Cortex of kidney (tissue), 1 donor: ENCODE results near the gene GRIK3.

Source experiments
- DNase-seq: peaks from one replicate; lab custom pipeline; 2025; lab: John Stamatoyannopoulos, UW

The GRIK3 gene

DNA sequence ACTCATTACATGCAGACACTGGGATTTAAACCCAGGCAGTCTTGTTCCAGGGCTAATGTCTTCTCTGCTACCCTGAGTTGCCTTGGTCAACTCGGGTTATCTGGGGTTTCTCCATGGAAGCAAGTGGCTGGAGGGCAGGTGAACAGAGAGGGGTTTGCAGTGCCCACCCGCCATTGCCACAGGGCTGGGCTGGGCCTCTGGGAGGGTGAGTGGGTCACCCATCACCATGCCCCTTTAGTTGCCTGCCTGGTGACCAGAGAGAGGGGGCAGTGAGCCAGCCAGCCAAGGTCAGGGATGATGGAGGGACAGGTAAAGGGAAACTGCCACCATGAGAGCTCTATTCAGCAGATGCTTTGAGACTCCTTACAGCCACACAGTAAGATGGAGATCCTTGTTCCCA, 53.2 kb downstream of the GRIK3 start:
- no peak for DNase-seq

DNA sequence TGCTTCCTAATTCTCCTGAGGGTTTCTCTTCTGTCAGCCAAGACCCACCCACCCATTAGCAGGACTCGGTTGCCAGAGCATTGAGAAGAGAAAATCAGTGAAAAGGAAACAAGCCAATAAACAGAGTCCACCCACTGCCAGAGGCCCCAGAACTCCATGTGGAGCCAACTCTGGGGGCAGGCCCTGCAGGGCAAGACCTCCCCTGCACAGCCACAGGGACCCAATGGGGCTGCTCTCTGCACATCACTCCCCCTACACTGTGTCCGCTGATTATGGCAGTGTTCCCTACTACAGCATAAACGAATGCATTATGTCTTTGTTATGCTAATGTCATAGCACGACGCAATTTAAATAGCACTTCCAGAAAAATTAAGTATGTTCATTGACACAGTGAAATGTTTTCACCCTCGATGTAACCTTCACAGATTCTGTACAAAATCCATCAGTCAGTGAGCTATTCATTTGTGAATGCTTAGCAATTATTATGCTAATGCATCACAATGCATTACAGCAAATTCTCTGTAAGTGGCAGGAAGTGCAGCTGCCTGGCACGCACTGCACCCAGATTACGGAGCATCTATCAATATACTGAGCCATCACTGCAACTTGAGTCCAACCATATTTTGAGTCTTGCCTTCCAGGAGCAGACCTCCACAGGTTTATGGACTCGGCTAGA, 56.4 kb downstream of the GRIK3 start:
- no peak for DNase-seq

DNA sequence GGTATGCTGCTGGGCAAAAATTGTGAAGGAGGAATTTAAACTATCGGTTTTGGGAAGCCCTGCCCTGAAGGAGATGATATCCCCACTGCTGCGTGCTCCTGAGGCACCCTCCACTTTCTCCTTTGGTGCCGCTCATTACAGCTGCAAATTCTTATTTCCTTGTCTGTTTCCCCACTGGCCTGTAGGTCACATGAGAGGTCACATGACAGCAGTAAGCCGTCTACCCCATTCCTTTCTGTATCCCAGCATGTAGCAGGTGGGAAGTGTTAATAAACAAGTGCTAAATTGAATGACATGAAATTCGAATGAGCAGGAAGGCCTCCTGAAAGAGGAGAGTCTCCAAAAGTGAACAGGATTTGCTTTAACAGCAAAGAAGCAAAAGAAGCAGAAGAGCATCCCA, 58.7 kb downstream of the GRIK3 start:
- no peak for DNase-seq

DNA sequence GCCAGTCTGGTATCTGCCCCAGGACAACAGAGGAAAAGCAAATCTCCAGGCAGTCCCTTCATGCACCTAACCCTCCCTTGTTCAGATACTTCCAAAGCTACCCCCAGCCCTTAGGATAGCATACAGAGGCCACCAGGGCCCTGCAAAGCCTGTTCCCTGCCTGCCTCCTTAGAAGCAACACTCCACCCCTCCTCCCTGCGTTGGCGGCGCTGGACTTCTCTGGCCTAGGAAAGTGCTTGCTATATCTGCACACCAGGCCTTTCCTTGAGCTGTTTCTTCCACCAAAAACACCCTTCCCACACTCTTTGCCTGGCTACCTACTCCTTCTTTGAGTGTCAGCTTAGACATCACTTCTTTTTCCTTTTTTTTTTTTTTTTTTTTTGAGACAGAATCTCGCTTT, 61.3 kb downstream of the GRIK3 start:
- no peak for DNase-seq

DNA sequence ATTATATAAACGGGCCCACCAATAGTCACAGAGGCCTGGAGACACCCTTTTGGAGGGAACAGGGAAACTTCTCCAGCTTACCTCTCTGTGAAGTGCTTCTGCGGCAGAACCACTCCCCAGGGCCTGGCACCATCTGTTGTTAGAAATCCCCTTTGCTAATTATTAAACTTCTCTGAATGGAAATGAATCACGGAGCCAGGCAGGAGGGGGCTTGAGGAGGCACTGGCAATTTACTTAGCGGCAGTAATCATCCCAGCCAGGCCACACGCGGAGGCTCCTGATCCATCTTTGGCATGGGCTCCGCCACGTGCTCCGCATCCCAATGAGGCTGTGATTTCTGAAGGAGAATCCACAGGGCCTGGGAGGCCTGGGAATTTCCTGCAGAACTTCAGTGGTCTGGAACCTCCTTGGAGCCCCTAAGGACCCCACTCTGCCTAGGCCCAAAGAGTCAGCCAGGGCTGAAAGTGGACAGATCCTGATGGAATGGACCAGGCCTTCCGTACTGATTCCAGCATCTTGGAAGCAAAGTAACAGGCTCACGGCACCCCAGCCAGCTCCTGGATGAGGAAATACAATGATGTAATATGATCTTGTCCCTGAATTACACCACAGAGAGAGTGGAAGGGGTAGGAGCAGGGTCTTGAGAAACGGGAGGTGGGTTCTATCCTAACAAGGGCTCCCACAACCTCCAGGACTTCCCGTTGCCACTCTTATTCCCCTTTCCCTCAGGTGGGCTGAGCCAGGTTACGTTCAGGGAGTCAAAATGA, 62.3 kb downstream of the GRIK3 start:
- DNase-seq = no peak

DNA sequence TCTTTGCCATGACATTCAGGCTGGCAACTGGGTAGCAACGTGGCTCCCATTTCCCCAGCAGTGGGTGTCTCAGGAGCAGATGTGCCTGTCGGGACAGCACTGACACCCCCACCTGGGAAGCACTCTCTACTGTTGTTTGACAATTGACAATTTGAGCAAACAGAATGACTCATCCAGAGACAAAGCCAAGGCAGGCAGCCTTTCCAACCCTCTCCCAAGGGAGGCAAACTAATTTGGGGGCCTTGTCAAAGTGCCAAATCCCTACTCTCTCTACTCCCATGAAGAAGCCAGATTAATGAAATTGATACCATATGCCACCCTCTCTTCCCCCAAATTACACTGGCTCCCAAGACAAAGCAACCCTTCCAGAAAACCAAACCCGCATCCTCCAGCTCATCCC, 65.6 kb downstream of the GRIK3 start:
- DNase-seq = no peak

DNA sequence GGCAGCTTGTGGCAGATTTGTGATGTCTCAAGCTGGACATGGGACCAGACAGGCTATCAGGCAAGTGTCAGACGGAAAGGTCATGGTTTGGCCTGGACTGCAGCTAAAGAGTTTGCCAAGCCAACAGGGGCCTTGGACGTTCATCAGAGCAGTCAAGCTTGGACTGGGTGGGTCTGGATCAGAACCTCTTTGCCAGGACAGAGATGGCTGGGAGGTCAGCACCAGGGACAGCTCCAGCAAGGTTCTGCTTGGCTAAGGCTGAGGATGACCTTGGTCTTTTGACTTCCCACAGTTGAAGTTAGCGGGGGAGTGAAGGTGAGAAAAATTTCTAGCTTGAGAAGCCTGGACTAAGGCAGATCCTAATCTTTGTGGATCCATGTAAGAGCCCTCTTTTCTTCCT, 68.1 kb downstream of the GRIK3 start:
- DNase-seq = no peak

DNA sequence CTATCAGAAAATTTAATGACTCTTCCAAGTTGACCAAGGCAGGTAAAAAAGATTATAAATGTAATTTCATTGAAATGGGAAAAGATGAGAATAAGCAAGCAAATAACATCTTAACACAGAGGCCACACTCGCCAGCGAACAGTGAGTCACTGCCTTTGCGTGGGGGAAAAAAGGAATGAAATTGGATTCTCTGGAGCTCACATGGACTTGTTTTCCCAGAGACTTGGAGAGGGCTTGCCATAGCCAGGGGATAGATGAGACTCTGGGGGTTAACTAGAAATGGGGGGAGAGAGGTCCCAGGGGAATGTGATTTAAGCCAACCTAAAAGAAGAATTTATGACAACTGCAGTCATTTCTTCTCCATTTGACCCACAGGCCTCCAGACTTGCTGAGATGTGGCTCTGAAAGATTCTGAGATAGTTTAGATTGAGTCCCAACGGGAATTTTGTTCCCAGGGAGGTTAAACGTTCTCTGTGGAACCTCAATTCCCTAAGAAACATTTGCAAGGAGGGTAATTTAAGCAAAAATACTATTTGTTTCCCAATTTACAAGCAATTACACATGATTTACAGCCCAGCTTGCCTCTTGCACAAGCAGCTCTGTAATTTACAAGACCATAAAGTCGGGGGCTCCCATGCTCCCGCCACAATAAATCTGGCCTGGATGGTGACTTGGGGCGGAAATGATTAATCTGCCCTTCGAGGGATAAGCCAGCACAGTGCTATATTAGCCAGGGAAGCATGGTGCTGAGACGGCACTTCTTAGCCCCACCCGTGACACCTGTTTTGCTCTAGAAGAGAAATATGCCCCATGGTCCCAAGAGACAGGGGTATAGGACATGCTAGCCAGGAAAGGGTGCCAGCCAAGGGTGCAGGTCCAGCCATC, 68.8 kb downstream of the GRIK3 start:
- no peak for DNase-seq

DNA sequence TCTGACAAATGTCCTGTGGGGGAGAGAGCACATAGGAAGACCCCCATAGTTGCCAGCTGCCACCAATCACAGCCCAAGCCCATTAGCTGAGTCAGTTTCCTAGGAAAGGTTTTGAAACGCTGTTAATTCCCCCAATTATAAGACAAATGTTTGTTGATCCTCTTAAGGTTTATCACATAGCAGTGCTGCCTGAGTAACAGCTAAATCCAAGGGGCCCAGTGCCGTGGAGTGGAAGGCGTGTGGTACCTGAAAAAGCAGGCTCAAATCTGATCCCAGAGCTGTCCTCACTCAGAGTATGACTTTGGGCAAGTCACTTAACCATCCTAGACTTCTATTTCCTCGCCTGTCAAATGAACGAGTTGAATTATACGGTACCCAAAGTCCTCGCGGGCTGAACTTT, 69.5 kb downstream of the GRIK3 start:
- DNase-seq = no peak

DNA sequence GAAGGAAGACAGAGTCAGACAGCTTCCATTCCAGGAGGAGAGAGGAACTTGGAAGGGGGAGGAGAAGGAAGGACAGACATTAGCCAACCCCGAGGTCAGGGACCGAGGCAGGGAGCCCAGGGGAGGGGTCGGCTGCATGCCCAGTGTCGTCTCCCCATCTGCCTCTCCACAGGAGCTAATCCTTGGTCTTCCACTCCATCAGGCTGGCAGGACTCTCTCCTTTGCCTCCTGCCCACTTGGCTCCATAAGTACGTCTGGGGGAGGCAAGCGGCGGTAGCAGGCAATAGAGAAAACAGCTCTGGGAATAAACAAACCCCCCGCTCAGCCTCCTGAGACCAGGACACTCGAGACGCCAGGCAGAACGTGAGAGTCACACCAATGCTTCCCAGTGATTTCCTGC, 71.3 kb downstream of the GRIK3 start:
- DNase-seq = no peak

DNA sequence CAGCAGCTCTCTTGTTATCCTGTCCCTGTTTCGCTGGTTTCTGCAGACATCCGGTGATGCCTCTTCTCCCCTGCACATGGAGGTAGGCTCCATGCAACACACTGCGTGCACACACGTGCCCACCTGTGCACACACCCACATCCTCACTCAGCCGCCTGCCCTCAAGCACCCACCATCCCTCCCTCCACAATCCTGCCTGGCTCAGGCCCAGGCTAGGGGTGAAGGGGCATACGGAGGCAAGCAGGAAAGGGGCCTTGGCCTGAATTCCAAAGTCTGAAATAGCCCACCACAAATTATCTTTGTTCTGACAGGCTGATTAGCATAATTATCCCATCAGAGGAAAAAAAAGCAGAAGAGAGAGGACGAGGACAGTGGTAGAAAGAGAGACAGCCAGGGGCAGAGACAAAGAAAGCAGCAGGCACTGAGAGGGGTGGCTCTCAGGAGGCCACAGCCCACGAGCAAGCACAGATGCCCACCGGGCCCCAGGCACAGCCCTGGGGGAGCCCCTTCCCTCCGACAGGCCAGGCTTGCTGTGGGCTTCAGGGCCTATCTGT, 73.2 kb downstream of the GRIK3 start:
- DNase-seq = no peak

DNA sequence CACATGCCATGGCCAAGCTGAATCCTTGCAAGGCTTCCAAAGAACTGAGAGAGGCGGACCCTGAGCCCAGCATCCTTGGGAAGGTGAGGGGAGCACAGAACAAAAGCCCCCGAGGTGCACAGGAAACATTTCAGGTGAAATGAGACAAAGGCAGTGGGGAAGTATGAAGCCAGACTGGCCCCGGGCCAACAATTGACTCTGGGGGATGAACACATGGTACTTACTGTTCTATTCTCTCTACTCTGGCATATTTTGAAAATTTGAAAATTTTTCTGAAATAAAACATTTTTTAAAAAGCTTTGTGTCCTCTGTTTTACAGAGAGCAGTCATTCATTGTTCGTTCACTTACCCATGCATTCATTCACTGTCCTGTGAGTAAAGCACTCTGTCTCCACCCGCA, 77.7 kb downstream of the GRIK3 start:
- DNase-seq = no peak

DNA sequence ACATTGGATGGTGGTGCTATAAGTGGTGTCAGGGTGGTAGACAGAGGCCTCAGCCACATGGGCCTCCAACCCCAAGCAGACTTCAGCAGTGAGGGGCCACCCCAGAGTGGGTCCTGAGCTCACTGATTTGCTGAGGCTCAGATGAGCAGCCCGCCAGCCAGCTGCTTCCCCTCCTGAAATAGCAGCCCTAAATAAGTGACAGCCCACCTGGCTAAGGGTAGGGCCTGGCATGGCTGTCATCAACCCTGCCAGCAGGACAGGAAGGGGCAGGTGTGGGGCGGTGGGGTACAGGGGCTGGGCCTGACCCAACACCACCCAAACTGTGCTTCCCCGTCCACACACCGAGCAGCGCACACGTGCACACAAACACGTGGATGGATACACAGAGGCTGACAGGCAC, 79.3 kb downstream of the GRIK3 start:
- DNase-seq = no peak

DNA sequence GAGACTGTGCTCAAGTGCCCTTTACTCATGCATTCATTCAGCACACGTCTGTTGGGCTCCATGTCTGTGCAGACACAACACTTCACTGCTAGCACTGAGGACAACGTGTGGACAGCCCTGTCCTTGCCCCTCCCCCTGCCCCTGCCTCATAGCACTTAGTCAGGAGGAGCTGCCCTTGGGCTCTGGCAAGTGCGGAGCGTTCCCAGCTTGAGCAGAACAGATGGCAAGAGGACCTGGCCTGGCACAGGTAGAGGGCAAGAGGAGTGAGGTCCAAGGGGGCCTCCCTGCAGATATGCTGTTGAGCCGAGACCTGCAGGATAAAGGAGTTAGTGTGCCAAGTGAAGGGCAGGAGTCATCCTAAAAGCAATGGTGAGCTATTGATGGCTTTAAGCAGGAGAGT, 81.3 kb downstream of the GRIK3 start:
- no peak for DNase-seq

DNA sequence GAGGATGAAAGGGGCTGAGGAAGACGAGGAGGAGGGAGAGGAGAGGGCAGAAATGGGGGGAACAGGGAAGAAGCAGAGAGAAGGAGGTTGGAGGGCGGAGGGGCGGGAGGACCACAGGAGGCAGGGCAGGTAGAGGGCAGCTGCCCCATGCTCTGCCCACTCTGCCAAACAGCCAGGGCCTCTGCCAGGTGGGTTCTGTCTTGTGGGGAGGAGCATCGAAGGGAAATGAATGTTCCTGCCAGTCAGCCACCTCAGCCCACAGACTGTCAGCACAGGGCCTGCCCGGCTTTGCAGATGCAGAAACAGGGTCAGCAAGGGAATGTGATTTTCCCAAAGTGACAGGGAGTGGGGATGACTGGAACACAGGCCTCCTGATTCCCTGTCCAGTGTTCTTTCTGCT, 82.6 kb downstream of the GRIK3 start:
- DNase-seq = no peak

DNA sequence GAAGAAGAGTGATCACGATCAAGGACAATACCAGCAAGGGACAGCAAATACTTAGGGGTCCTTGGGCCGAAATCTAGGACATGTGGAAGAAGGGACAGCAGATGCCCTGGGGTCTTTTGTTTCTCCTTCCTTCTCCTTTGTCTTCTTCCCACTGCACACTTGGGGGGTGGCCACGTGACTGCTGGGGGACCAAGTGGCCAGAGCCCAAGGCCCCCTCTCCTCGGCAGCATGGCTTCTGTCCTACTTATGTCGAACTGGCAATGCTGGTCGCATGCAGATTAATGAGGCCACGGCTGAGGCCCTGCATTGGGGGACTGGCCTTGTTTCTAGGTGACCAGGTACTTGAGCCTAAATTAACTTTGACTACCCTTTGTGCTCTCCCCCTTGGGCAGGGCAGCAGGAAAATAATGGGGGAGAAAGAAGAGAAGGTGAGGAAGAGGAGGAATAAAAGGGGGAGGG, 83.0 kb downstream of the GRIK3 start:
- DNase-seq = no peak

DNA sequence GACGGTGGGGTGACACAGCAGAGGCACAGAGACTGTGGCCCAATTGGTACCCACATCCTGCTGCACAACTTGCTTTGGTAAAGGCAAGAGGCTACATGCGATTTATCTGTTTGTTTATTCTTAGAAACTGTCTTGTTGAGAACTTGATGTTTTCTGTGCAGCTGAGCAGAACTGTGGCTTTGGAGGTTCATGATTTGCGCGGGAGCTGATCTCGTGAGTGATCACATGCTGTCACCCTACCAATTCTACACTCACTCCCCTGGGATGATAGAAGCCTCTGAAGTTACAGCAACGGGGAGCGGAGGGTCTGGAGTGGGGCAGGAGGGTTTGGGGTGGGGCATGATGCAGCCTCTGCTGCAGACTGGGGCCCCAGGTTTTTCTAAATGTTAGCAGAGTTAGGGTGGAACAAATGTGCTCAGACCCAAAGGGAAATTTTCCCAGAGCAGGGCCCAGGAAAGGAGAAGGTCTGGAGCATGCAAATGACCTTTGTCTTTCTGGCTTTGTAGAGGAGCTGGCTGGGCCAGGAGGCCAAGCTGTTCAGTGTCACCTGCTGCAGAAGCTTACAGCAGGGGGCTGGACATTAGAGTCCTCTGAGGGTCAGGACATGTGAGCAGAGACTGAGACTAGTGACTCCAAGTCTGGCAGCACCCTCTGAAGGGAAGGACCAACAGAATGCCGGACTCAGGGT, 83.6 kb downstream of the GRIK3 start:
- DNase-seq = no peak

DNA sequence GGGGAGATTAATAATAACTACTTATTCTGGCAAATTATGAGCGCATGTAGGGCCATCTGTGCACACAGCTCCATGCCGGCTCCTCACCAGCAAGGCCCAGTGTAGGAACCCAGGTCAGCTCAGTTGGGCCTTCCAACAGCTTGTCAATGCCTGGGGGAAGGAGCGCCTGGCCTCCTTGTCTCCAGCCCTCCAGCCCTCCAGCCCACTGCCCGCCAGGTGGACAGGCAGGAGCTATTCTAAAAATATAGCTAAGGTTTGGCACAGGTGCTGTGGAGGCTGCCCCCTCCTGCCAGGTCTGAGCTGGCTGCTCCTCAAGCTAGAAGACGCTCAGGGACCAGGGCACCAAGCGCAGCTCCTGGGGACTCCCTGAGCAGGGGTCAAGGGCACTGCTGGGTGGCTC, 85.7 kb downstream of the GRIK3 start:
- no peak for DNase-seq

DNA sequence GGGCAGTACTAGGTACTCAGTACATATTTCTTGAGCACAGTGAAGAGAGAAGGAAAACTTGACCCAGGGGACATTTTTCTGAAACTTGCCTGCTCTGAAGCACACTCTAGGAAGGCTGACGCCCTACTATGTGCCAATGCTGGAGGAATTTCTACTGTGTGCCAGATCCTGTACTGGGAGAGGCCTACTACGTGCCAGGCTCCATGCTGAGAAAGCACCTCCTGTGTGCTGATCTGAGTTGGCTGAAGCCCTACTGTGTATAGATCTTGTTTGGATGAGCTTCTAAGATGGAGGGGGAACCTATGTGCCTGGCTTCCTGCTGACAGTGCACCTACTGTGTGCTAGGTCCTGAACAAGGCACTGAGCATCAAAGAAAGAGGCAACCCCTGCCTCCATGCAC, 86.2 kb downstream of the GRIK3 start:
- DNase-seq = no peak

DNA sequence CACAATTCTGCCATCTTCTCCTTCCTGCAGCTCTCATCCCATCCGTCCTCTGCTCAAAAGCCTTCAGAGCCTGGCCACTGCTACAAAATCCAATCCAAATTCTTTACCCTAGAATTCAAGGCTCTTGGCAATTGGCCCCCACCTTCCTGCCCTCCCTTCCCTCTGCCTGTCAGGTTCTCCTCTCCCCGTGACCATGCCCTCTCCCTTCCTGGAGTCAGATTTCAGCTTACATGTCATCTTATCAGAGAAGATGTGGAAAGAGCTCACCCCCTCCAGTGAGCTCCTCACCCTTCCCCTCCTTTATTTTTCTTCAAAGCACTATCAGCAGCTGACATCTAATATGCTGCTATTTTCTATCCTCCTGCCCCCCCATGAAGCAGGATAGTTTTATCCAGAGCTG, 86.9 kb downstream of the GRIK3 start:
- no peak for DNase-seq

DNA sequence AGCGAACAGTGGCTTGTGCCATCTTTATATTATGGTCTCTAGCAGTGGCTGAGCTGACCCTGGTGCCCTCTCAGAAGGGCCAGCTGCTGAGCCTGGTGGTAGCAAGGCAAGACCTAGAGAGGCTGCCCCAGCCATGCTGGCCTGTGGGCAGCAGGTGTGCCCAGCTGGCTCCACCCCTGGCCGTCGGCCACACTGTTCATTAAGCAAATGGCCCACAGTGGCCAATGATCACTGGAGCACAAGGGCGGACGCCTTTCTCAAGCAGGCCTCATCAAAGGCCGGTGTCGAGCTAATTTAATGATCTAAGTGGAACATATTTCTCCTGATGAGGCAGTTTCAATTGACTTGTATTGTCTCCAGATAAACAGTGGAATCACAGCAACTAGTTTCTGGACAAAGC, 89.4 kb downstream of the GRIK3 start:
- DNase-seq = no peak

DNA sequence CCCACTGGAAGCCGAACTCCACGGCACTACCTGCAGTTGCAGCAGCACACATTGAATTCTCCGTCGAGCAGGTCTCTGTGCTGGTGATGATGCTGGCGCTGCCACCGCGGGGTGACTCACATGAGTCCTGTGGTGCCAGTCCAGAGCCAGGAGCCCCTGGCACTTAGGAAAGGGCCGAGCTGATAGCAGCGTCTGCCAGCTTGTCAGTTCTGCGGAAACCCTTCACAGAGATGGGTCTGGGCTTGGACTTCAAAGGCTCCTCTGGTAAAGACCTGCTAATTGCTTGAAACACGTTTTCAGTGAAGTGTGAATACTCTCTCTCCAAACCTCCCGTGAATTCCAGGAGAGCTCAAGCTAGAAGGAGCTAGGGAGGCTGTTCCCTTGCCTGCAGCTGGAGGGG, 92.2 kb downstream of the GRIK3 start:
- no peak for DNase-seq
